ENCODE data around the gene DIDO1. TPM values are rescaled to one million over a fixed set of nuclear protein-coding genes. Genes with fewer than 3 reads are reported as not detected.

DIDO1 gene
- total and polyA plus RNA-seq, 2 of the 13 experiments (the other 11 are each of a cell fraction or from before 2014, with no cell fraction given): 75.0 to 75.1 TPM

GRCh38 chr20:62875419-62876361, 50.6 kb downstream of the DIDO1 start:
- WGBS (ENCODE audit: low lambda C conversion rate): 42% methylated on average over 30 of the region's 34 CpGs
- no peaks in the 10 kb centered on the region for H4K20me1 ChIP-seq (ENCODE audit: insufficient read depth, low read length)
- DNase-seq (ENCODE audit: low spot score) (peak; percentile 92), FAIRE-seq (peak; percentile 86), ATAC-seq (peak; percentile 85)
- H3K36me3 ChIP-seq (replicated peaks in 1 of 2; ENCODE audit: control insufficient read depth in 1 of 2, insufficient read depth in 2 of 2, low read length in 2 of 2): 0 out of 5 replicates have a peak, but pooled peaks cover 0 to 2% of the 10 kb centered on the region in 2 experiments
- in situ Hi-C loops (cut with HindIII; ENCODE audit: extremely low pct_ligation_motif_present, low pct_unique_long_range_greater_than_20kb): no loop called here
- peak overlapping the region; percentile 8 to 53 (median 13); a peak in 5 of 6 replicates for H3K4me3 ChIP-seq (replicated peaks in 1 of 3; ENCODE audit: insufficient read depth in 1 of 3, low read depth in 2 of 3, low read length in 3 of 3)
- CTCF ChIA-PET (ENCODE audit: low intra/inter-chr PET ratio, low total read pairs): interaction anchor here (1.4 kb wide), 1 partner anchor 25 kb away, joined by 4 read pairs; no protein-coding TSS in a partner anchor
- intact Hi-C loops (cut with micrococcal nuclease; ENCODE audit: unreplicated experiment): loop anchor here (1.0 to 2.0 kb wide), 3 partner anchors 46 to 133 kb away; no protein-coding TSS in a partner anchor
- H3K9ac ChIP-seq (ENCODE audit: insufficient read depth, low read depth, low read length): peak overlapping the region; percentile 56; the same call in 1 of the 2 replicates
- H3K4me1 ChIP-seq (ENCODE audit: insufficient read depth, low read length): peaks cover 67% of the 10 kb centered on the region
- peaks cover 0 to 6% of the 10 kb centered on the region in 2 experiments; a peak in 2 of 5 replicates for H3K27me3 ChIP-seq (ENCODE audit: control insufficient read depth in 1 of 2, insufficient read depth in 2 of 2, low read length in 2 of 2)
- H2AFZ ChIP-seq (ENCODE audit: low read length): peak overlapping the region; percentile 42
- BruUV-seq (replicated peaks): no TSS peak
- peak overlapping the region; percentile 48 for H3K27ac ChIP-seq (ENCODE audit: extremely low read length, insufficient read depth, low read length)
- POLR2A ChIA-PET: interaction anchor here (0.7 to 6.2 kb wide), 27 partner anchors 9 to 507 kb away, joined by 3 to 59 read pairs (median 4); partner anchors contain the start of genes GID8, SLC17A9 and TCFL5
- H3K9me3 ChIP-seq (ENCODE audit: low read length): no peaks in the 10 kb centered on the region
- peak overlapping the region; percentile 62 for H3K4me2 ChIP-seq (ENCODE audit: low read depth, low read length)
- no peaks in the 10 kb centered on the region for H3K79me2 ChIP-seq (ENCODE audit: insufficient read depth, low read length)
- TF ChIP-seq SAP130 (CRISPR knock-in tag; IDR thresholded peaks at IDR 0.05; ENCODE audit: low read depth) (peak; percentile 87), CREM (IDR thresholded peaks at IDR 0.05) (no peak), CREM (CRISPR knock-in tag; IDR thresholded peaks at IDR 0.05) (no peak), BCL3 (CRISPR knock-in tag; IDR thresholded peaks at IDR 0.05) (no peak; the same call in 1 of the 2 replicates), TGIF2 (CRISPR knock-in tag; IDR thresholded peaks at IDR 0.05) (no peak), MAF1 (CRISPR knock-in tag; IDR thresholded peaks at IDR 0.05; ENCODE audit: borderline replicate concordance) (no peak), ZZZ3 (CRISPR knock-in tag; IDR thresholded peaks at IDR 0.05; ENCODE audit: borderline replicate concordance) (peak; percentile 69; the same call in 1 of the 2 replicates), ZMYM3 (CRISPR knock-in tag; IDR thresholded peaks at IDR 0.05) (peak; percentile 53), PTBP1 (IDR thresholded peaks at IDR 0.05; ENCODE audit: low read depth, low read length, poor library complexity, severe bottlenecking) (no peak), CHCHD3 (CRISPR knock-in tag; IDR thresholded peaks at IDR 0.05) (no peak; the same call in 1 of the 2 replicates), TOPORS (CRISPR knock-in tag; IDR thresholded peaks at IDR 0.05) (no peak), ZNF747 (CRISPR knock-in tag; IDR thresholded peaks at IDR 0.05; ENCODE audit: borderline replicate concordance) (no peak)
- TF ChIP-seq, protein P1, sequence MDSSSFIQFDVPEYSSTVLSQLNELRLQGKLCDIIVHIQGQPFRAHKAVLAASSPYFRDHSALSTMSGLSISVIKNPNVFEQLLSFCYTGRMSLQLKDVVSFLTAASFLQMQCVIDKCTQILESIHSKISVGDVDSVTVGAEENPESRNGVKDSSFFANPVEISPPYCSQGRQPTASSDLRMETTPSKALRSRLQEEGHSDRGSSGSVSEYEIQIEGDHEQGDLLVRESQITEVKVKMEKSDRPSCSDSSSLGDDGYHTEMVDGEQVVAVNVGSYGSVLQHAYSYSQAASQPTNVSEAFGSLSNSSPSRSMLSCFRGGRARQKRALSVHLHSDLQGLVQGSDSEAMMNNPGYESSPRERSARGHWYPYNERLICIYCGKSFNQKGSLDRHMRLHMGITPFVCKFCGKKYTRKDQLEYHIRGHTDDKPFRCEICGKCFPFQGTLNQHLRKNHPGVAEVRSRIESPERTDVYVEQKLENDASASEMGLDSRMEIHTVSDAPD (CRISPR knock-in tag; IDR thresholded peaks at IDR 0.05): no peak
- TF ChIP-seq, protein P2, sequence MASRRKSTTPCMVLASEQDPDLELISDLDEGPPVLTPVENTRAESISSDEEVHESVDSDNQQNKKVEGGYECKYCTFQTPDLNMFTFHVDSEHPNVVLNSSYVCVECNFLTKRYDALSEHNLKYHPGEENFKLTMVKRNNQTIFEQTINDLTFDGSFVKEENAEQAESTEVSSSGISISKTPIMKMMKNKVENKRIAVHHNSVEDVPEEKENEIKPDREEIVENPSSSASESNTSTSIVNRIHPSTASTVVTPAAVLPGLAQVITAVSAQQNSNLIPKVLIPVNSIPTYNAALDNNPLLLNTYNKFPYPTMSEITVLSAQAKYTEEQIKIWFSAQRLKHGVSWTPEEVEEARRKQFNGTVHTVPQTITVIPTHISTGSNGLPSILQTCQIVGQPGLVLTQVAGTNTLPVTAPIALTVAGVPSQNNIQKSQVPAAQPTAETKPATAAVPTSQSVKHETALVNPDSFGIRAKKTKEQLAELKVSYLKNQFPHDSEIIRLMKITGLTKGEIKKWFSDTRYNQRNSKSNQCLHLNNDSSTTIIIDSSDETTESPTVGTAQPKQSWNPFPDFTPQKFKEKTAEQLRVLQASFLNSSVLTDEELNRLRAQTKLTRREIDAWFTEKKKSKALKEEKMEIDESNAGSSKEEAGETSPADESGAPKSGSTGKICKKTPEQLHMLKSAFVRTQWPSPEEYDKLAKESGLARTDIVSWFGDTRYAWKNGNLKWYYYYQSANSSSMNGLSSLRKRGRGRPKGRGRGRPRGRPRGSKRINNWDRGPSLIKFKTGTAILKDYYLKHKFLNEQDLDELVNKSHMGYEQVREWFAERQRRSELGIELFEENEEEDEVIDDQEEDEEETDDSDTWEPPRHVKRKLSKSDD (CRISPR knock-in tag; IDR thresholded peaks at IDR 0.05; ENCODE audit: low read depth): peak; percentile 70; the same call in 1 of the 2 replicates
- TF ChIP-seq, protein P3, sequence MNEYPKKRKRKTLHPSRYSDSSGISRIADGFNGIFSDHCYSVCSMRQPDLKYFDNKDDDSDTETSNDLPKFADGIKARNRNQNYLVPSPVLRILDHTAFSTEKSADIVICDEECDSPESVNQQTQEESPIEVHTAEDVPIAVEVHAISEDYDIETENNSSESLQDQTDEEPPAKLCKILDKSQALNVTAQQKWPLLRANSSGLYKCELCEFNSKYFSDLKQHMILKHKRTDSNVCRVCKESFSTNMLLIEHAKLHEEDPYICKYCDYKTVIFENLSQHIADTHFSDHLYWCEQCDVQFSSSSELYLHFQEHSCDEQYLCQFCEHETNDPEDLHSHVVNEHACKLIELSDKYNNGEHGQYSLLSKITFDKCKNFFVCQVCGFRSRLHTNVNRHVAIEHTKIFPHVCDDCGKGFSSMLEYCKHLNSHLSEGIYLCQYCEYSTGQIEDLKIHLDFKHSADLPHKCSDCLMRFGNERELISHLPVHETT (CRISPR knock-in tag; conservative IDR thresholded peaks at IDR 0.05): peak; percentile 68; the same call in 1 of the 2 replicates

All from HepG2 (cell line).